GM21723 (cell line): Measurements from ENCODE around the gene CYBA.

Source experiments
- ATAC-seq: cut with Tn5 transposase; IDR thresholded peaks from one replicate; pipeline ENCODE4 v1.9.1; 2021; ENCODE audit warnings: mild to moderate bottlenecking, moderate library complexity; ENCODE audit not compliant: unreplicated experiment

The CYBA gene

DNA sequence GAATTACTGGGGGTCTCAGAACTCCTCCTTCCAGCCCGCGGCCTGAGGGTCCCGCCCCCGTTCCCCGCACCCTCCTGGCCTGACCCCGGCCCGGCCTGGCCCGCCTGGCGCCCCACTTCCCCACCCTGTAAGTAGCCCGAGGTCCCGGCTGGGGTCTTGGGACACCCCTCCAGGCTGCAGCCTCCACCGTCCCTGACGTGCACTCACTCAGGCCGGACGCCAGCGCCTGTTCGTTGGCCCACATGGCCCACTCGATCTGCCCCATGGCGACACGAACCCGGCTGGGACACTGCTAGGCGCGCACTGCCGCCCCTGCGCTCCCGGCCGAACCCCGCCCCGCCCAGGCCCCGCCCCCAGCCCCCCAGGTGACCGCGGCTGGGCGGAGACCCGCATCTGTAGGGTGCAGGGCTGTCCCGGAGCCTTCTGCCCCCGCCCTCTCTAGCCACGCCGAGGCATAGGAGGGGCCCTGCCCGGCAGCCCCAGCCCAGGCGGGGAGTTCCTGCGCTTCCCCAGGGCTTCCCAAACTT is at the start of gene CYBA:
TSS of gene CYBA (minus strand) at position 305 of the 527 bp plus-strand sequence. CDS start at position 265, 40 bp downstream.
- peak; percentile 75 for ATAC-seq

GRCh38 chr16:88700322-88700635 is 49.4 kb upstream of the CYBA start:
- no peak for ATAC-seq

GRCh38 chr16:88699180-88699579 is 48.3 kb upstream of the CYBA start:
- no peak for ATAC-seq

- no peak for ATAC-seq
Measured at GRCh38 chr16:88698646-88699045, 47.8 kb upstream of the CYBA start.

DNA sequence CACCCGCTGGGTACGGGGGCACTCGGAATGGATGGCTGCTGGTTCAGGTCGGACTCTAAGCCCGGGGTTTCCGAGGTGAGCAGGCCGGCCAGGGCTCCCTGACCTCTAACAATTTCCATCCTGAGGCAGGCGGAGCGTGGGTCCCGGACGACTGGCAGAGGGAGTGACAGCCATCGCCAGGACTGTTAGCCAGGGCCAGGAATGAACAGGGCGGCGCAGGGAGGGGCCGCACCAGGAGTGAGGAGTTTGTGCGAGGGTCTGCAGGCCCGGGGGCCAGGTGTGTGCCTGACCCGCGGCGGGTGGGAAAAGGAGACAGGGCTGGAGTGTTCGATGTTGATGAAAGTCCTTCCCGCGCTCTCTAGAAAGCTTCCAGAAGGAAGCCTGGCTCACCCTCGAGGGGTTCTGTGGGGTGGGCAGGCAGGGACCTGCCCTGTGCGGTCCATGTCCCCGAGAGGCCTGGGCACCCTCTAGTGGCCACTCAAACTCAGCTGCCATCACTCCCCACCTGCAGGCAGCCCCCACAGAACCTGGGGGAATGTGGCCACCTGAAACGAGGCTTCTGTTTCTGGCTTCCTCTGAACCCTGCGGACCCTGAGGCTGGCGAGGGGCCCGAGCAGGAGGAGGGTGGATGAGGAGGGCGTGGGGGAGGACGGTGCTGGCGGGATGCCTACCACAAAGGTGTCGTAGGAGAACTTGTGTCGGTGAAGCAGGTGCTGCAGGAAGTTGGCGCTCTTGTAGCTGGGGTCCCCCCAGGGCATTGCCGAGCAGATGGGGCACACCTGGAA is 47.2 kb upstream of the CYBA start:
- ATAC-seq, result no peak

GRCh38 chr16:88697116-88697830 is 46.4 kb upstream of the CYBA start:
- no peak for ATAC-seq

DNA sequence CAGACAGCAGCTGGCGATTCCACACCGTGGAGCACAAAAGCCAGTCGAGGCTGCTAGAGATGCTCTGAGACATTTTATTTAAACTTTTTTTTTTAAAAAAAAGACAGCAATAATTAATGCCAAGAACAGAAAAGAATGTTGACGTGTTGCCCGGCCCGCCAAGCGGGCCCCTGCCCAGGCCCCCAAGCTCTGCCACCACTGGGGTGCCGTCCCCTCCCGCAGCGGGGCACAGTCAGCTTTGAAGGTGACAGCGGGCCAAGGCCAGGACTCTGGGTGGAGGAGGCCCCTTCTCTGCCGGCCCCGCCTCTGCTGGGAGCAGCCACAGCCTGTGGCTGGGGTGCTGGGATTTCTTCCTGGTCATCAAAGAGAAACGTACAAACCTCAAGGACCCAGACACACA is 45.6 kb upstream of the CYBA start:
- no peak for ATAC-seq

DNA sequence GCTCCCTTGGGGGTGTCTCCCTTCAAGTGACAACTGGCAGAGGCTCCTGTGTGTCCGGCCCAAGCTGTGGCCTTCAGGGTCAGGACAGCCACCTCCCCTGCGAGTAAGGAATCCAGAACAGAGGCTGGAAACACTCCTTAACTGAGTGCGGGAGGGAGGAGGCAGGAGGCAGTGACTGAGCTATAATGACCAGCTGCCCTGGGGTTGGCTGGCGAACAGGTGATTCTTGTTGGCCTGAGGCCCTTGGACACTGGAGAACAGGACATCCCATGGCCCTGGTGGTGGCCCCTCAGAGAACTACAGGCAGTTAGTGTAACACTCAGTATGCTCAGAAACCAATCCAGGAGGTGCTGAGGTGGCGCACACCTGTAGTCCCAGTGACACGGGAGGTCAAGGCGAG is 44.9 kb upstream of the CYBA start:
- ATAC-seq, result no peak

DNA sequence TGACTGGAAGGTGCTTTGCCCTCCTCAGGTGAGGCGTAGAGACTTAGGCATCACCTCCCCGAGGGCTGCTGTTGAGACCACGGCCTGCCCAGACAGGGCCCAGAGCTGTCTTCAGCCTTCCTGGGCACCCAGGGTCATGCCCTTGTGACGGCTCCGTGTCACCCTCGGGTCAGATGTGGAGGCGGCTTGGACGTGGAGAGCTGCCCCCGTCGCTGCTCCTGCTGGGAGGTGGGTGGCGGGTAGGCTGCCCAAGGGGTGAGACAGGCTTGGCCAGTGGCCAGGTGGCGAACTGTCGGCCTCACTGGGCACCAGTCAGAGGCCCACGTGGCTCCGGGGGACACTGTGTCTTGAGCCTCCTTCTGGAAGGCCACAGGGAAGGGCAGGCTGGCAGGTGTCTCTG is 44.4 kb upstream of the CYBA start:
- no peak for ATAC-seq

- ATAC-seq, result no peak
Measured at GRCh38 chr16:88694221-88695087, 43.6 kb upstream of the CYBA start.

- no peak for ATAC-seq
Measured at GRCh38 chr16:88693420-88694177, 42.7 kb upstream of the CYBA start.

- ATAC-seq, result no peak
Measured at GRCh38 chr16:88692861-88693260, 42.0 kb upstream of the CYBA start.

- no peak for ATAC-seq
Measured at GRCh38 chr16:88691924-88692560, 41.2 kb upstream of the CYBA start.

DNA sequence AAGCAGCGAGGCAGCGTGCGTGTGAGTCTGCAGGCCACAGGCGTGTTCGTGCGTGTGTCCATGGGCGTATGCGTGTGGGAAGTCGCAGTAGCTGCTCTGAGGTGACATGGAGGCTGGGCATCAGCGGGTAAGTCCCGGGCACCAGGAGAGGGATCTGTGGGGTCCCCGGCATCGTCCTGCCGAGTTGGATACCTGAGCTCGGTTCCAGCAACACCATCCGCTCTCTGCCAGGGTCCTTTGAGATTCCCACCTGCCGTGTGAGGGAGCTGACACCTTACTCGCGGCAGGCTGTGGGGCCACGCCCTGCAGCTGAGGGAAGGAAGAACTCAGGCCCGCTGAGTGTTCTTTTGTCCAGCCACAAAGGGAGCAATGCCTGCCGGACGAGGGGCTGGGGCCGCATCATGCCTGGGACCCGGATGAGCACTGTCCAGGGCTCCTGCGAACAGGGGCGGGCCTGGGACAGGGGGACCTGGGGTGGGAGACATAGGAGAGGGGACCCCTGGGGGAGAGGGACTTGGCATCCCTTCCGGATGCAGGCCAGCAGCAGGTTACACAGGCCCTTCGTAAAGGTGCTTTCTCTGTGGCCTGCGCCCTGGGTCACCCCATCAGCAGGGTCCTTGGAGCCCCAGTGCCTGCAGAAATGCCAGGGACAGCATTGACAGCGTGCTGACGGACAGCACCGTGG is 40.4 kb upstream of the CYBA start:
- no peak for ATAC-seq

GRCh38 chr16:88690341-88691128 is 39.7 kb upstream of the CYBA start:
- no peak for ATAC-seq

- no peak for ATAC-seq
Measured at GRCh38 chr16:88688013-88688778, 37.3 kb upstream of the CYBA start.

- no peak for ATAC-seq
Measured at GRCh38 chr16:88687676-88688012, 36.8 kb upstream of the CYBA start.

DNA sequence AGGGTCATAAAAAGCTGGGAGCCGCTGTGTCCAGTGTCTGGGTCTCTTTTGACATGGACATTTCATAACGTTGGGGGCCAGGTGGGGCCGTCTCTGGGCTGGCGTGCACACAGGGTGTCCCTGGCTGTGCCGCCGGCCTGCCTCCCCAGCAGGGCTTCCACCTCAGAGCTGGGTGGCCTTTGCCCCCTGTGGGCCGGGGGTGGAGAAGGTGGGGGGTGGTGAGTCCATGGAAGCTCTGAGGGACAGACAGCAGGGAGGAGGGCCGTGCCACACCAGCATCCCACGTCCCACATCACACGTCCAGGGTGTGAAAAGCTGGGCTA is 36.4 kb upstream of the CYBA start:
- ATAC-seq, result no peak
